ENCODE data around the gene TMEM50B.
"Not testable (repeated sequence)": the region's sequence is repeated elsewhere in the genome, so short reads cannot be mapped to it uniquely, and the experiment has no call there.

TMEM50B gene

DNA sequence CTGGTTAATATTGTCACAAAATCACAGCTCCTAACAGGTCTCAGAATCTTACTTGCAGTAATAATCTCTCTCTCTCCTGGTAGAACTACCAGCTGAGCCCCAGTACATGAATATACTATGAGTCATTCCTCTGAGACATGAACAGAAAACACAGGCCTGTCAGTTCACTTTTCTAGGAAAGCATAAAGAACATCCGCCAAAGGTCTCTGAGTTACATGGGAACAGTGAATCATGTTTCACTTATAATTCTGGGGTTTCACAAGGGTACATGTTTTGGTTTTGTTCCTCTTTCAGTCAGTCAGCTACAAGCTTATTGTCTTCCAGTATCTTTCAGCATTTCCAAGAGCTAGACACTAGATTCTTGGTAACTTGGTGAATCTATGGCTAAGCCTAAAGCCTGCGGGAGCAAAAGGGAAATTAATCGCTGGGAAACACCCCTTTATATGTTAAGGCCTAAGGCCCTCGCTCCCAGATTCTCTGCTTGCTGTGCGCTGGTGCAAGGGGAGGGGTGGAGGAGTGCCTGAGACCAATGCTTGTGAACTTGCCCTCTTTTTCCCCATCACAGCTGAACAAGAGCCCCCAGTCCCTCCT lies 44.9 kb downstream of the TMEM50B start:
- H3K4me3 ChIP-seq: no peak overlapping the region

GRCh38 chr21:33433425-33434114 lies 46.2 kb downstream of the TMEM50B start:
- Histone ChIP-seq H3K27ac (peak overlapping the region in 18 of 21 experiments; percentile 32 to 87 (median 67)), H3K4me3 (no peak overlapping the region)

More for the DNA sequence above, 44.9 kb downstream of the TMEM50B start:
- H3K27ac ChIP-seq: peak overlapping the region in 19 of 21 experiments; percentile 40 to 89 (median 72)

DNA sequence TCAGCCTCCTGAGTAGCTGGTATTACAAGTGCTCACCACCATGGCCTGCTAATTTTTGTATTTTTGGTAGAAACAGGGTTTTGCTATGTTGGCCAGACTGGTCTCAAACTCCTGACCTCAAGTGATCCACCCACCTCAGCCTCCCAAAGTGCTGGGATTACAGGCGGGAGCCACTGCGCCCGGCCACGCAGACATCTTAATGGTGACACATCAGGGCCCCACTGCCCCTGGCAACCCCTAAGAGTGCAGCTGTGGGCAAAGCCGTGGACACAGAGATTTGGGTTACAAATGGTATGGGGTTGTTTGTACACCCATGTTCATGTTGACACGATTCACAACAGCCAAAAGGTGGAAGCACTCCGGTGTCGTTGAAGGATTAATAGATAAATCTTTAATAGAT lies 46.8 kb downstream of the TMEM50B start:
- Histone ChIP-seq H3K4me3 (no peak overlapping the region), H3K27ac (peak overlapping the region in 10 of 21 experiments; percentile 1 to 87 (median 64))

- Histone ChIP-seq H3K4me3 (no peak overlapping the region), H3K27ac (peak overlapping the region in 4 of 21 experiments; percentile 1 to 75 (median 44))
These were observed 47.3 kb downstream of the TMEM50B start for GRCh38 chr21:33432496-33432895.

GRCh38 chr21:33430858-33431257 lies 48.9 kb downstream of the TMEM50B start:
- Histone ChIP-seq H3K27ac (peak overlapping the region in 6 of 21 experiments; percentile 21 to 76 (median 41)), H3K4me3 (no peak overlapping the region)

DNA sequence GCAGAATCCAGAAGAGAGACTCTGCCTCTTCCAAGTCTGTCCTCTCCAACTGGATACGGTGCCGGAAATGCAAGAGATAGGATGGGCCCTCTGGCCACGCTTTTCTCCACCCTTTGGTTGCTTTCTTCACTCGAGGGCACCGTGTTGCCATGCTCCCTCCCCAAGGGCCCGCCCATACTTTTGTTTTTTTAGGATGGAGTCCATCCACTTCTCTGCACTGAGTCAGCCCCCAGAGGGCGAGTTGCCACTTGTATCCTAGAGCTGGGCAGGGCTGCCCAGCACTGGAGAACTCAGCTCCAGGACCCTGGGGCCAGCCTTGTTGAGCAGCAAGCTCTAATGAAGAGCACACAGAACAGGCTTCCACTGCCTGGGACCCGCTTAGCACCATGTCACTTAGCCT lies 51.1 kb downstream of the TMEM50B start:
- Histone ChIP-seq H3K4me3 (no peak overlapping the region), H3K27ac (peak overlapping the region in 17 of 21 experiments; percentile 1 to 79 (median 63))

DNA sequence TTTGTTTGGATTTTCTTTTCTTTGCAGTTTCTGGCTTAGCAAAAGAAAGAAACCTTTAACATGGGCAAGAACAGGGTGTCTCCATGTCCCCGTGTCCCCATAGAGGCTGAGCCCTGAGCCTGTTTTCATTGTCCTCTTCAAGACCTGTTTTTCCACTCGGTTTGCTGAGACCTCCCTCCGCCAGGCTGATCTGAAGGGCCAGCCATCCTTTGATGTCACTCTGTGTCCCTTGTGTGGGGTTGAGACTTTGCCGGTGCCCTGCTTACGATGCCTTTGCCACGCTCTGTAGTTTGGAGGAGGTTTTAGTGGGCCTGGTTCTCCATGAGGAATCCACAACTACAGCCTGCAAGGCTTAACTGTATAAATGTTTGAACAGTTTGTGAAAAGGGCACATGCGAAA lies 52.7 kb downstream of the TMEM50B start:
- no peak overlapping the region for H3K4me3 ChIP-seq
- no peak overlapping the region for H3K27ac ChIP-seq

- no peak overlapping the region for H3K27ac ChIP-seq
- H3K4me3 ChIP-seq: no peak overlapping the region
These were observed 53.9 kb downstream of the TMEM50B start for GRCh38 chr21:33425825-33426224.

- H3K27ac ChIP-seq: no peak overlapping the region
- no peak overlapping the region for H3K4me3 ChIP-seq
These were observed 55.6 kb downstream of the TMEM50B start for GRCh38 chr21:33424214-33424613.

DNA sequence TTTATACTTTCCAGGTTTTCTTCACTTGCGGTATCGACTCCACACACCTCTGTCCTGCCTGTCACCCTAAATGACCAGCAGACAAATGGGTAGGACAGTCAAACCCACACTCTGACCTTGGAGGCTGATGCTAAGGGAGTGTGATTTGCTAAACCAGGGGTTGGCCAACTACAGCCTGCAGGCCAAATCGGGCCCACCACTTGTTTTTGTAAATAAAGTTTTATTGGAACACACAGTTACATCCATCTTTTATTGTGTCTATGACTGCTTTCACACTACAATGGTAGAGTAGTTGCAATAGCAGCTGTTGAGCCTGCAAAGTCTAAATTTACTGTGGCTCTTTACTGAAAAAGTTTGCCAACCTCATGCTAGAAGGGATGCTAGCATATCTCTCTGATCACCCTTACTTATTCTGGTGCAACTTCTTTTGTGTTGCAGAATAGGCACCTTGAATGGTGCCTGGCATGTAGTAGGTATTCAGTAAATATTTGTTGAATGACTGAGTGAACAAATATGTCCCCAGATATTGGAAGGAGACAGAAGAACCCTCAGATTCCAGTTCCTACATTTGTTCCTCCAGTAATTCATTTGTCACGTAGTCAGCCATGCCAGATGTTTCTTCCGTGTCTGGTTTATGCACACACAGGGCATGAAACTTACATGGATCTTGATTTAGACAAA lies 57.9 kb downstream of the TMEM50B start:
- Histone ChIP-seq H3K4me3 (no peak overlapping the region), H3K27ac (no peak overlapping the region)

DNA sequence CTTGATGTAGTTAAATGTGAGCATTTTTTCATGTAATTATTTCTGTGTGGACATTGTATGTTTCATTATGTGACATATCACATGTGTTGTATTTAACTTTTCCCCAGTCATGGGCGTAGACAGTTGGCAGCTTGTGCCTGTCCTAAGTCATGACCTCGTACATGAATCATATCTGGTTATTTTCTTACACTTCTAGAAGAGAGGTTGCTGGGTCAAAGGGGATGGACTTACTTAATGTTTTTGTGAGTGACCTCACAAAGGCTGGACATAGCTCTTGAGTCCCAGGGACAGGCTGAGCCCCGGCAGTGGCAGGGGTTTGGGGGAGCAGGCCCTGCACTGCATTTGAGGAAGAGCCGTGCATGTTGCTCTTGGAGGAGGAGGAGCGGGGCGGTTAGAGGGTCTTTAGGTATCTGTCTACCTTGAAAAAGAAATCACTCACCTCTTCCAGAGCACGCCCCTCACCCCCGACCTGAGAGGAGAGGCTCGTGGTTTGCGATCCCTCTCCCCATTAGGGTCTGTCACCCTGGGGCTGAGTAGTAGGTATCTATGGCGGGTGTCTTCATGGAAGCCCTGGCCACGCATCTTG lies 60.1 kb downstream of the TMEM50B start:
- Histone ChIP-seq H3K4me3 (no peak overlapping the region), H3K27ac (peak overlapping the region in 7 of 21 experiments; percentile 12 to 76 (median 45))

DNA sequence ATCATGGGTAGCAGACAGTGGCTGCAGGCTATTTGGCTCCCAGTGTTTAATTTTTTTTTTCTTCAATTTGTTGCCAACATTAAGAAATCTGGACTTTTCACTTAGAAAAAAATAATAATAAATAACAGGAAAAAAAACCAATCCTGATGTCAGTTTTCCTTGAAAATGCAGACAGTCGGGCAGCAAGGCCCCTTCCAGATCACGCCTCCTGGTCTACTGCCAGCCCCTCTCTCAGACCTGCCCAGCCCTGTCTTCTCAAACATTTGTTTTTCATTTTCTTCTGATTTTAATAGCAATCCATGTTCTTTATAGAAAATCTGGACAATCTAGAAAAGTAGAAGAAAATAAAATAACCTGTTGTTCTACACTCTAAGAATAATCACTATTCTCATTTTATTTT lies 61.1 kb downstream of the TMEM50B start:
- Histone ChIP-seq H3K27ac (peak overlapping the region in 7 of 21 experiments; percentile 4 to 76 (median 45)), H3K4me3 (no peak overlapping the region)

DNA sequence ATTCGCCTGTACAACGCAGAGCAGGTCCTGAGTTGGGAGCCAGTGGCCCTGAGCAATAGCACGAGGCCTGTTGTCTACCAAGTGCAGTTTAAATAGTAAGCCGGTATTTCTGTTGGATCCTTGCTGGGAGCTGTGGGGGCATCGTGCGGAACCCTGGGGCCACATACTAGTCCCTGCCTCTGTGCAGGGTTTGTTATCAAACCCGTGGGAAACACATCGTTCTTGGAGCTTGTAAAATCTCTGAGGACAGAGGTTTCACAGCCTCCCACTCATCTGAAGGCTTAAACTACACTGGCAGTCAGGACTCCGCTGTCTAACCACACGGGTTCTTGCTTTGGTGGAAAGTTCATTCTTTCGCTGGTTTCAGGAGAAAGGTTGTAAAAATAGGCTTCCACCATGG lies 64.8 kb downstream of the TMEM50B start:
- H3K4me3 ChIP-seq: no peak overlapping the region
- no peak overlapping the region for H3K27ac ChIP-seq

DNA sequence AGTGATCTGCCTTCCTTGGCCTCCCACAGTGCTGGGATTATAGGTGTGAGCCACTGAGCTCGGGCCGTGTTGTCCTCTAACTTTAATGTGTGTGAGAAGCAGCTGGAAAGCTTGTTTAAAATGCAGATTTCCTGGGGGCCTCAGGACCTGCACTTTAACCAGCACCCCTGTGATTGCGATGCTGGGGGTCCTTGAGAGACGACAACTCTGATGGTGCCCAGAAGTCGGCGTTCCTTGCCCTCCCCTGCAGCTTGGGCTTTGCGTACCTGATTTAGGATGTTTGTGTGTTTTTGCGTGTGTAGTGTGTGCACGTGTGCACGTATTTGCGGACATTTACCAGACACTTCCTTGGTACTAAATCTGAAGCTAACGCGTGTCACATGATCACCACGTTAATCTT lies 65.7 kb downstream of the TMEM50B start:
- peak overlapping the region in 5 of 21 experiments; percentile 20 to 72 (median 43) for H3K27ac ChIP-seq
- H3K4me3 ChIP-seq: no peak overlapping the region

GRCh38 chr21:33412832-33413519 lies 66.8 kb downstream of the TMEM50B start:
- no peak overlapping the region for H3K4me3 ChIP-seq
- H3K27ac ChIP-seq: peak overlapping the region in 8 of 21 experiments; percentile 13 to 72 (median 31)

- peak overlapping the region in 3 of 21 experiments; percentile 20 to 72 (median 54) for H3K27ac ChIP-seq
- H3K4me3 ChIP-seq: not testable (repeated sequence)
These were observed 67.3 kb downstream of the TMEM50B start for GRCh38 chr21:33412439-33412831.

- Histone ChIP-seq H3K4me3 (no peak overlapping the region), H3K27ac (peak overlapping the region in 7 of 21 experiments; percentile 19 to 73 (median 56))
These were observed 67.8 kb downstream of the TMEM50B start for GRCh38 chr21:33411949-33412430.

- peak overlapping the region in 2 of 21 experiments; percentile 34 for H3K27ac ChIP-seq
These were observed 73.3 kb downstream of the TMEM50B start for GRCh38 chr21:33406493-33406892.

GRCh38 chr21:33403786-33404585 lies 75.8 kb downstream of the TMEM50B start:
- H3K4me3 ChIP-seq: peak overlapping the region; percentile 60 to 87 (median 71)
- peak overlapping the region; percentile 91 to 100 (median 99) for H3K27ac ChIP-seq

More at GRCh38 chr21:33406493-33406892, 73.3 kb downstream of the TMEM50B start:
- no peak overlapping the region for H3K4me3 ChIP-seq
